DMS153 treated with DMSO at 0.1 percent for 48 hours (cell line): ENCODE measurements around the gene UGCG.
"Not testable (repeated sequence)": the region's sequence is repeated elsewhere in the genome, so short reads cannot be mapped to it uniquely, and the experiment has no call there.

Experiments
- DNase-seq: peaks from one replicate; lab custom pipeline; 2025; ENCODE audit not compliant: unreplicated experiment; lab: John Stamatoyannopoulos, UW

UGCG gene

DNA sequence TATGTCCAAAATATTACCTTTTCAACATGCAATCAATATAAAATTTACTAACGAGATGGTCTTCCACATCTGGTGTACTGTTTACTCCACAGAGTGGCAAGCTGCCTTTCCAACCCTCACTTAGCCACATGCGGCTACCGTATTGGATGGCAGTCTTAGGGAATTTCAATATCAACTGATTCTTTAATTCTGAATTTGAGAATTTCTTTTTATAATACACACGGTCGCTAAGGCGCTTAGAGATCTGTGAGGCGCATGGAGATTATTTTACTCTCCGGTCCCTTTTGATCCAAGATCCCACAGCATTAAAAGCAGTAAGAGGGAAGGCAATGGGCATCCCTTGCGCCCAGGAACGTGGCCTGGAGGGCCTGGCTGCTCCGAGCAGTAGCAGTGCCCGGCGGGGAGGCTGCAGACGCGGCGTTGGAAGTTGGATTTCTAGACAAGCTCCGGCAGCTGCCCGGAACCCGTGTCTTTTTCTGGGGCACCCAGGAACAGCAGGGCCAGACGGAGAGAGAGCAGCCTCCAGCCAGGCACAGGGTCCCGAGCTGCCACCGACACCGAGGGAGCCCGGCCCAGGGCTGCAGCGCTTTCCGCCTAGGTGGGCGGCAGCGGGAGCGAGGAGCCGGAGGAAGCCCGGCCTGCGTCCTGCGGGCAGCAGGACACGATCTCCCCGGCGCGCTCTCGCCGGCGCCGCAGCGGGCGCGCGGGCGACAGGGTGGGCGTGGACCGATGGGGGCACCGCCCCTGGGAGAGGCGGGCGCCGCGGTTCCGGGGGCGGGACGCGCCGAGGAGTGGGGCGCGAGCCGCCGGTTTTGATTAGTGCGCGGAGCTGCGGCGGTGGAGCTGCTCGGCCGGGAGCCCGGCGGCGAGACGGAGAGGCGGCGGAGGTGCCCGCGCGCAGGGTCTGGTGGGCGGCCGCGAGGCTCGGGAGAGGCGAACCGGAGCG, at the start of gene UGCG:
Gene UGCG (plus strand): TSS at position 819 of the 946 bp plus-strand sequence. CDS start 402 bp downstream, outside the sequence.
- DNase-seq = peak; percentile 82

DNA sequence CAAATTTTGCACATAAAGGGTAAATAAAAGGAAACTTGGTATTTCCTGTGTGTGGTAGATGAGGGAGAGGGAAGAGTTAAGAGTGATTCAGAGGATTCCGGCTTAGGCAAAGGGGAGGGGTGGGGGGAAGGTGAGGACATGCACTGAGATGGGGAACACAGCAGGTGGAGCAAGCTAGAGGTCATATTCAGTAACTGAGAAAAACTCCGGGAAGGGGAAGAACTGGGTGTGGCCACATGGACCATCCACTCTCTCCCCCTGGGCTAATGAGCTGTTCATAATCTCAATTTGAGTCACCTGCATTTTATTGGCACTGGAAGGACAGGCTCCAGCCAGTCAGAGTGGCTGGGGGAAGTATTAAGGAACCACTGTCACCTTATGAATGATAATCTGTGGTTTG, 45.1 kb upstream of the UGCG start:
- DNase-seq = no peak

DNA sequence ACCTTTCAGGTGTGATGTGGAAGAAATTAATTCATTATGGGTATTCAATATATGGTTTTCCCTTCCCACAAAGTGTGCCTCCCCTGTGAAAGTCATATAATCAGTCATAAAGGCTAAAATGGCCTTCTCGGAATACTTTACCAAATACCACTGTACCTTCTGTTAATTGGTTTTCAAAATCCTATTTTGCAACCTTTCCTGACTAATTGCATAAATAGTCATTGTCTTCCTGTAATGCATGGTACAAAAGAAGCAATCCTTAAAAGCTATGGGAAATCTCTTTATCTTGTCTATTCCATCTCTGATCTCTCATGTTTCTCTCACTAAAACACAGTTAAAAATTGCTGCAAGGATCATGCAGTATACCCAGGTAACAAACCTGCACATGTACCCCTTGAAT, 44.3 kb upstream of the UGCG start:
- no peak for DNase-seq

DNA sequence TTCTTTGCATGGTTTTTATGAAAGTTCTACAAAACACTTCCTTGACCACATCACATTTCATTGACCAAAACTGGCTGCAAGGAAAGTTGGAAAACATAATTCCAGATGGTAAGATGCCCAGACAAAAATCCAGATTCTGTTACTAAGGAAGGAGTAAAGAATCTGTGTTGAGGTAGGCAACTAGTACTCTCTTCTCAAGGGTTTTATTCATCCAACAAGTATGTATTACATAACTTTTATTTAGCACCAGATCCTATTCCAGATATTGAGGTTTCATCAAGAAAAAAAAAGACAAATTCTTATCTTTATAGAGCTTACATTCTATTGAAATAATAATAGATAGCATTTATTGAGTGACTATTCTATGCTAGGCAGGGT, 43.2 kb upstream of the UGCG start:
- DNase-seq = no peak

DNA sequence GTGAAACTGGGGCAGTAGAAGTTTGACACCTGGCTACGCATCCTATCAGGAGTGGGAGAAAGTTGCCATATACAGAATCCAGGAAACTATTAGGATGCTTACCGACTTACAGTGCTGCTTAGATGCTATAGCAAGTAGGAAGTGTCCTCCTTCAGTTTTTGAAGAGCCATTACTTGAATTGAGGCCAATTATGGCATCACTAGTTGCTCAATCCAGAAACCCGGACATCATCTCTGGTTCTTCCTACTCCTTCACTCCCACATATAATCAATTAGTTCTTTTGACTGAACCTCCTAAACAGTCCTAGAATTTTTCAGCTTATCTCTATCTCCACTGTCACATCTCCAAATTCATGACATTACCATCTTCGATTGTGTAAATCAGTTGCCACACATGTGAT, 41.8 kb upstream of the UGCG start:
- no peak for DNase-seq

DNA sequence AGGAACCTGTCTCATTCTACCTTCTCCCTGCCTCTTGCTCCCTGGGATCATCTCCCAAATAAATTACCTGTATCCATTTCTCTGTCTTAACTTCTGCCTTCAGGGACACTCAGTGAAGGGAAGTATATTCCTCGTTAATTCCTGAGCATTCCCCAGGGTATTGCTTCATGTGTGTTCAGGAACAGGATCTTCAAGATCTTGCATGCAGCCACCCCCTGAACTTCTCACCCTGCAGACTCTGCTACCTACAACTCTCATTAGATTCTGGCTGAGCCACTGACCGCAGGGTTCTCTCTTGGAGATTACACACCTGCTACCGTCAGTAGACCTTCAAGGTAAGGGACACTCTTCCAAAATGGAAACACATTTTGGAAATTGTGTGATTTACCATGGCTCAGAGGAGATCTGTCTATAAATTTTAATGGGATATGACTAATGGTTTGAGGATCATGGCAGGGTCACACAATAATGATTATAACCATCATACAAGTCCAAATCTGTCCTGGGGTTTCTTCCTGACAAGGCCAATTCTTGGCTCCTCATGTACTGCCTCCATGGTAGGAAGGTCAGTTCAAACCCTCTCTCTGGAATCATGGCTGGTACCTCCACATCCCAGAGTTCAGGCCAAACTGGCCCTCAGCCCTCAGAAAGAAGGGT, 38.9 kb upstream of the UGCG start:
- DNase-seq = no peak

DNA sequence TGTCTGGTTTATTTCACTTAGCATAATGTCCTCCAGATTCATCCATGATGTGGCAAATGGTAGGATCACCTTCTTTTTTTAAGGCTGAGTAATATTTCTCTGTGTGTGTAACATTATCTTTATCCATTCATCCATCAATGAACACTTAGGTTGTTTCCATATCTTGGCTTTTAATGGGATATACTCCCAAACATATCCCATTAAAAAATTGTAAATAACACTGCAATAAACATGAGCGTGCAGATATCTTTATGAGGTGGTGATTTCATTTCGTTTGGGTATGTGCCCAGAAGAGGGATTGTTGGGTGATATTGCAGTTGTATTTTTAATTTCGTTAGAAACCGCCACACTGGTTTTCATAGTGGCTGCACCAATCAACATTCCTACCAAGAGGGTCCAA, 36.2 kb upstream of the UGCG start:
- DNase-seq = no peak

DNA sequence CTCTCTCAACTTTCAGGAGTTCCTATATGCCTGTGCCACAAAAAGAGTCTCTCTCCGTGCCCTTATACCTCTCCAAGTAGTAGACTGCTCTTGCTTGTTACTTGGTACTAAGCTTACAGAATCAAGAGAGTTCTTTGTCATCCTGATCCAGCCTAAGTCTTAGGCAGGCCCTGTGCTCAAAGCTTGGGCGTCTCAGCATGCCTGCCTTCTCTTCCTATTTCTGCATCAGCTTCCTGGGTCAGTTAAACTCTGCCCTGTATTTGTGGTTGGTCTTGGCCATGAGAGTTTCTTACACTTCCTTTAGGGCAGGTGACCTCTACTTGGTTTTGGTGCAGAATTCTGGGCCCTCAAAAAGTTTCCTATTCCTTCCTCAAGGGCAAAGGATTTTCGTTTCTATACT, 33.0 kb upstream of the UGCG start:
- DNase-seq = no peak

DNA sequence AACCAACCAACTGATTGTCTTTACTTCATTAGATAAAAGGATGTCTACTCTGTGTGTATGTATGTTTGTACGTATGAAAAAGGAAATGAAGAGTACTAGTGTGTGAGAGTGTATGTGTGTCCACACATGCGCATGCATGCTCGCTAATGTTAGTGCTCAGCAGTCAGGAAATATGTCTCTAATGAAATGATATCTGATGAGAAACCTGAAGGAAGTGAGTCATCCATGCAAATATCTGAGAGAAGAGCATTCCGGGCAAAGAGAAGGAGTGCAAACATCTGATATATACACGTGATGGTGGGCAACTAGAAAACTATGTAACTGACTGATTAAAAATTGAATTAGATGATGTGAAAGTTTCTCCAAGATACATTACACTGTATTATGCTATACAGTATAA, 29.6 kb upstream of the UGCG start:
- no peak for DNase-seq

DNA sequence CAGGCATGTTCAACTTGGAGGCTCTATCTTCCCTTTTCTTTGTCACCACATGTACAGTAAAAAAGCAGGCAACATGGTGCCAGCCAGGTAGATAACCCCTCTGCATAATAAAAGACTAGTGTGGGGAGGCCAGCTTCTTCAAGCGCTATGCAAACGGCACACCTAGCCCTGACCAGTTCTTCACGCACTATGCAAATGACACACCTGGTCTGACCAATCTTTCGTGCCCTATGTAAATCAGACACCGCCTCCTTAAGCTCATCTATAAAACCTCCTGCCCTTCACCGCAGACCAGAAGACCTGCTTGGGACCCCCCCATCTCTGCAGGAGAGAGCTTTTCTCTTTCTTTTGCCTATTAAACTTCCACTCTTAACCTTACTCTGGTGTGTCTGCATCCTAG, 28.1 kb upstream of the UGCG start:
- no peak for DNase-seq

DNA sequence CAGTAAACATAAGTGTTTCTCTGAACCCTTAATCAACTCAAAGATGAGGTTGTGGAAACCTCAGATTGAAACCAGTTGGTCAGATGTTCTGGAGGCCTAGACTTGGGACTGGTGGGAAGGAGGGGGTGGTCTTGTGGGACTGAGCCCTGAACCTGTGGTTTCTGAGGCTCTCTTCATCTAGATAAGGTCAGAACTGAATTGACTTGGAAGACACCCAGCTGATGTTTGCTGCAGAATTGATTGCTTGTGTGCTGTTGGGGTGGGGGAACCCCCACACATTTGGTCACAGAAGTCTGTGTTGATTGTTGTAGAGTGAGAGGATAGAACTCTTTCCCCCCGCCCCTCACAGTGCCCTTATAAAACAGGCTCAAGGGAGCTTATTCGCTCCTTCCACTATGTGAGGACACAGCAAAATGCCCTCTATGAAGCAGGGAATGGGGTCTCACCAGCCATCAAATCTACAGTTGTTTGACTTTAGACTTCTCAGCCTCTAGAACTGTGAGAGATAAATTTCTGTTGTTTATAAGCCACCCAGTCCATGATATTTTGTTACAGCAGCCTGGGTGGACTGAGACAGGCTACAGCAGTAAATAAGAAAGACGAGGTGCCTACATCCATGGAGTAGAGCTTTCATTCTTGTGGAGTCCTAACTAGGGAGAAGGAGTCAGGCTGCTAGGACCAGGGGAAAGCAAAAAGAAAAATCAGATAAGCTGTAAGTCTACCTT, 25.7 kb upstream of the UGCG start:
- no peak for DNase-seq

DNA sequence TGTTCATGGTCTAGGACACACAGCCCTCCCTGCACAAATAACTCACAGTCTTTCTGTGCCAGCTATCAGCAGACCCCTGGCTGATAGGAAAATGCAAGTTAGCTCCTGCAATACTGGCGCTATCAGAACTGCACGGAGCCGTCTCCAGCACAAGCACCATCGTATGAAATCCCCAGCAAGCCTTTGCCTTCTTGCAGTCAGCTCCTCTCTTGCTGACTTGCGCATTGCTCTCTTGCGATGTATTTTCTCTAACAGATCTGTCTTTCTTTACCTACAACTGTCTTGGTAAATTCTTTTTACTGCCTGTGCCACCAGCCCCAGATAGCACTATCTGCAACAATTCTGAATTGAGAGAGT, 25.1 kb upstream of the UGCG start:
- no peak for DNase-seq

DNA sequence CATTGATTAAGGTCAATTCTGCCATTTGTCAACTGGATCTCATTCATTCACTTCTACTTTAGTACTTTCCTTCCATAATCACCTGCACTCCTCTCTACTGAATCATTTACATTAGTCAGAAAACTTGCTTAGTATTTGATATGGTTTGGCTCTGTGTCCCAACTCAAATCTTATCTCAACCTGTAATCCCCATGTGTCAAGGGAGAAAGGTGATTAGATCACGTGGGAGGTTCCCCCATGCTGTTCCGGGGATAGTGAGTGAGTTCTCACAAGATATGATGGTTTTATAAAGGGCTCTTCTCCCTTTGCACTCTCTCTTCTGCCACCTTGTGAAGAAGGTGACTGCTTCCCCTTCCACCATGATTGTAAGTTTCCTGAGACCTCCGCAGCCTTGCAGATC, 23.7 kb upstream of the UGCG start:
- no peak for DNase-seq

DNA sequence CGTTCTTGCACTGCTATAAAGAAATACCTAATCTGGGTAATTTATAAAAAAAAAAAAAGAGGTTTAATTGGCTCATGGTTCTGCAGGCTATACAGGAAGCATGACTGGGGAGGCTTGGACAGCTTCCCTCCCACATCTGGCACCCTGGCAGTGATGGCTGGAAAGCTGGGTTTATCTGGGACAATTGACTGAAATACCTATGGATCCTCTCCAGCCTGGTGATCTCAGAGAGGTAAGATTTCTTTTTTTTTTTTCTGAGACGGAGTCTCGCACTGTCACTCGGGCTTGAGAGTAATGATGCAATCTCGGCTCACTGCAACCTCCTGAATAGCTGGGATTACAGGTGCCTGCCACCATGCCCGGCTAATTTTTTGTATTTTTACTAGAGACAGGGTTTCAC, 22.7 kb upstream of the UGCG start:
- DNase-seq = no peak

DNA sequence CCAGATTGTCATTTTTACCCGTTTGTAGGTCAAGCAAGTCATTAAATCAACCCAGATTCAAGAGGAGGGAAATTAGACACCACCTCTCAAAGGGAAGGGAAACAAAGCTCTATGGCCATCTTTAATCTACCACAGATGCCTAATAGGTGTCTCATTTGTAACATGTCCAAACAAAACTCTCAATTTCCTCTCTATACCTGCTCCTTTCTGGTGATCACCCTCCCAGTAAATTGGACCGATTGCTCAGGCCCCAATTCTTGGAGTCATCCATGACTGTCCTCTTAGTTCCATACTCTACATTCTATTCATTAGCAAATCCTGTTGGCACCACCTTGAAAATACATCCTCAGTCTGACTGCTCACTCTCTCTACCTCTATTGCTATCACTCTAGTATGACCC, 22.1 kb upstream of the UGCG start:
- DNase-seq = no peak

DNA sequence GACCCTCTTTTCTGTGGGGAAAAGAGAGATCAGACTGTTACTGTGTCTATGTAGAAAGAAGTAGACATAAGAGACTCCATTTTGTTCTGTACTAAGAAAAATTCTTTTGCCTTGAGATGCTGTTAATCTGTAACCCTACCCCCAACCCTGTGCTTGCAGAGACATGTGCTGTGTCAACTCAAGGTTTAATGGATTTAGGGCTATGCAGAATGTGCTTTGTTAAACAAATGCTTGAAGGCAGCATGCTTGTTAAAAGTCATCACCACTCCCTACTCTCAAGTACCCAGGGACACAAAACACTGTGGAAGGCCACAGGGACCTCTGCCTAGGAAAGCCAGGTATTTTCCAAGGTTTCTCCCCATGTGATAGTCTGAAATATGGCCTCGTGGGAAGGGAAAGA, 21.3 kb upstream of the UGCG start:
- not testable (repeated sequence) for DNase-seq

DNA sequence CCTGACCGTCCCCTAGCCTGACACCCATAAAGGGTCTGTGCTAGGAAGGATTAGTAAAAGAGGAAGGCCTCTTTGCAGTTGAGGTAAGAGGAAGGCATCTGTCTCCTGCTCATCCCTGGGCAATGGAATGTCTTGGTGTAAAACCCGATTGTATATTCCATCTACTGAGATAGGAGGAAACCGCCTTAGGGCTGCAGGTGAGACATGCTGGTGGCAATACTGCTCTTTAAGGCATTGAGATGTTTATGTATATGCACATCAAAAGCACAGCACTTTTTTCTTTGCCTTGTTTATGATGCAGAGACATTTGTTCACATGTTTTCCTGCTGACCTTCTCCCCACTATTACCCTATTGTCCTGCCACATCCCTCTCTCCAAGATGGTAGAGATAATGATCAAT, 20.9 kb upstream of the UGCG start:
- not testable (repeated sequence) for DNase-seq

DNA sequence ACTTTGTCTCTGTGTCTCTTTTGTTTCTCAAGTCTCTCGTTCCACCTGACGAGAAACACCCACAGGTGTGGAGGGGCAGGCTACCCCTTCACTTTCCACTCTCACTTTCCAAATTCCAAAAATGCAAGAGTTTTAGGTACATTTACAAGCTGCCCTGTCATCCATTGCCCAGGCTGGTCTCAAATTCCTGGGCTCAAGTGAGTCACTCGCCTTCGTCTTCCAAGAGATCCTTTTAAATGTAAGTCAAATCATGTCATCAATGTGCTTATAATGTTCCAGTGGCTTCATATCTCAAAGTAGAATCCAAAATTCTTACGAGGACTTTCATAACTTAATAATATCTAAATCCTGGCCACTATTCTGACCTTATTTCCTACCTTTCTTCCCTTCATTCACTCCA, 20.4 kb upstream of the UGCG start:
- no peak for DNase-seq

DNA sequence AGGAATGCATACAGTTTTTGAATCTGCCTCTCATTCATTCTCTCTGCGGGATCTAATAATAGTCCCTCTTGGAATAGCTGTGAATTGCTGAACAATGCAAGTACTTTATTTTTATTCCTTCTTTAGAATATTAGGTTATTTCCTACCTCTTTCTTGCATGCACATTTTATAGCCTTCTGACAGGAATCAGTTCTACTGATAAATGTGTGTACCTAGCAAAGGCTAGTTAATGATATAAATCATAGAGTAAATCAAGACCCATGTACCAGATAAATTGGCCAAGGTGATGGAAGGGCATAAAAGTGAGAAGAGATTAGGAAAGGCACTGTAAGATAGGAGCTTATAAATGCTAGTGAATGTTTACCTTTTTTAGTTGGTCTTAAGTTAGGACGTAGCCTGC, 19.2 kb upstream of the UGCG start:
- no peak for DNase-seq

DNA sequence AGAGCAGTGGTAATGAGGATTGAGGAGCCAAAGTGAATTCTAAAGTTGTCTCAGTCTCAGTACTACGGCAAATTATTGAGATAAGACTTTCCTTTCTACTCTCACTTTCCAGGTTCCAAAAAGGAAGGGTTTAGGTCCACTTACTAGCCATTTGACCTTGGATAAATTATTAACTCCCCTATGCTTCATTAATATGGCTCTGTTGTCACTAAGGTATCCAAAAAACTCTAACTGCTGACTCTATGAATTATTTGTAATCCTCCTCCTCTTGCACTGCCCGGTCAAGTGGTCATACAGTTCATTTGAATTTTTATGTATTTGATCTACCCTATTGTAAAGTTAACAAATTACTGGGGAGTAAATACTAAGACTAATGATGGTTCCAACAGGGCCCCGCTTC, 17.7 kb upstream of the UGCG start:
- DNase-seq = no peak

DNA sequence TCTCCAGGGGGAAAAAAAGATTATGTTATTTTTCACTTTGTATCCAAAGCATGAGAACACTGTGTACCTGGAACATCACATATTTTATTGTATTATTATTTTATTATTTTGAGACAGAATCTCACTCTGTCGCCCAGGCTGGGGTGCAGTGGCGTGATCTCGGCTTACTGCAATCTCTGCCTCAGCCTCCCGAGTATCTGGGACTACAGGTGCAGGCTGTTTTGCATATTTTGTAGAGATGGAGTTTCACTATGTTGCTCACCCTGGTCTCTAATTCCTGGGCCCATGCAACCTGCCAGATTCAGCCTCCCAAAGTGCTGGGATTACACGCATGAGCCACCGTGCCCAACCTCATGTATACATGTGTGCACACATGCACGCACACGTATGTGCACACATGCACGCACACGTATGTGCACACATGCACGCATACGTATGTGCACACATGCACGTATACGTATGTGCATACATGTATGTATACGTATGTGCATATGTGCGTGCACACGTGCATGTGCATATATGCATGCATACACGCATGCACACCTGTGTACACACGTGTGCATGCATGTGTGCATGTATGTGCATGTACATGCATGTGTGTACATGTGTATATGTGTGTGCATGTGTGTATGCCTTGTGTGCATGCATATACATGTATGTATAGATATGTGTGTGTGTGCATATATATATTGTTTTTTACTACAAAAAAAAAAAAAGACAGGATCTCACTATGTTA, 9.5 kb upstream of the UGCG start:
- DNase-seq = no peak
